WTC11 (cell line): ENCODE measurements around the gene KRT5. TPM values are rescaled to one million over a fixed set of nuclear protein-coding genes. Genes with fewer than 3 reads are reported as not detected.
A peak's percentile ranks its signal among the peaks of the same experiment; 100 is the strongest.

ENCODE experiments used
- ATAC-seq: fragments of 200-7000 bp; cut with Tn5 transposase; 2 replicates; pipeline ENCODE4 v1.10.0; 2021; ENCODE audit warnings: mild to moderate bottlenecking, moderate library complexity
- CTCF ChIA-PET: fragments of 300-600 bp; sonication (Branson Sonifier 250); formaldehyde crosslinking; loops from one replicate; lab custom pipeline; 2021; ENCODE audit warnings: antibody characterized with exemption; lab: Charles Lee
- POLR2A ChIA-PET: fragments of 350-600 bp; sonication (Branson Sonifier 250); formaldehyde crosslinking; loops from one replicate; lab custom pipeline; 2021; ENCODE audit warnings: antibody characterized with exemption; lab: Charles Lee
- DNase-seq: peaks from one replicate; pipeline ENCODE4 v3.0.0; 2021; ENCODE audit warnings: low spot score
- H3K27ac Mint-ChIP-seq: 2 replicates; pipeline ENCODE4 v1.8.0; 2021; ENCODE audit warnings: mixed read lengths
- H3K27me3 Mint-ChIP-seq: 2 replicates; pipeline ENCODE4 v1.8.0; 2021; ENCODE audit warnings: low read depth, mild to moderate bottlenecking, moderate library complexity, mixed read lengths
- H3K36me3 Mint-ChIP-seq: 2 replicates; pipeline ENCODE4 v1.8.0; 2021; ENCODE audit warnings: mixed read lengths
- H3K4me1 Mint-ChIP-seq: 2 replicates; pipeline ENCODE4 v1.8.0; 2022; ENCODE audit warnings: mixed read lengths
- H3K4me3 Mint-ChIP-seq: 2 replicates; pipeline ENCODE4 v1.8.0; 2021; ENCODE audit warnings: mild to moderate bottlenecking, moderate library complexity, mixed read lengths
- H3K9me3 Mint-ChIP-seq: 2 replicates; pipeline ENCODE4 v1.8.0; 2021; ENCODE audit warnings: mixed read lengths
- CREB1 ChIP-seq: sonication (generic); formaldehyde crosslinking; IDR thresholded peaks from 2 replicates; pipeline ENCODE4 v1.8.0; 2023; ENCODE audit warnings: mild to moderate bottlenecking, missing genetic modification reagents
- GABPB1 ChIP-seq: sonication (generic); formaldehyde crosslinking; IDR thresholded peaks from 2 replicates; pipeline ENCODE4 v1.8.1; 2023; ENCODE audit warnings: mild to moderate bottlenecking, missing genetic modification reagents
- HMGA2 ChIP-seq: fragments of 250-450 bp; sonication (Bioruptor Pico); IDR thresholded peaks from 2 replicates; pipeline ENCODE4 v1.4.0; 2021; ENCODE audit warnings: mild to moderate bottlenecking, moderate library complexity
- NR2C2 ChIP-seq: sonication (generic); formaldehyde crosslinking; IDR thresholded peaks from 2 replicates; pipeline ENCODE4 v1.8.0; 2022; ENCODE audit warnings: mild to moderate bottlenecking, missing genetic modification reagents
- SMAD3 ChIP-seq: sonication (generic); formaldehyde crosslinking; IDR thresholded peaks from 2 replicates; pipeline ENCODE4 v1.8.0; 2022; ENCODE audit warnings: missing genetic modification reagents, mild to moderate bottlenecking, borderline replicate concordance
- TEAD1 ChIP-seq: sonication (generic); formaldehyde crosslinking; IDR thresholded peaks from 2 replicates; pipeline ENCODE4 v1.8.0; 2022; ENCODE audit warnings: mild to moderate bottlenecking, missing genetic modification reagents
- ZNF232 ChIP-seq: sonication (generic); formaldehyde crosslinking; IDR thresholded peaks from 2 replicates; pipeline ENCODE4 v1.8.0; 2022; ENCODE audit warnings: mild to moderate bottlenecking, missing genetic modification reagents
- total RNA-seq: library from RNA; stranded (reverse); gene quantifications from 3 replicates; pipeline ENCODE4 v1.2.3, GENCODE V29; 2021
- TF ChIP-seq, protein P1 (sequence below): fragments of 200-600 bp; IDR thresholded peaks from 2 replicates; pipeline ENCODE4 v1.8.0; 2022; ENCODE audit warnings: antibody characterized with exemption
- TF ChIP-seq, protein P2 (sequence below): sonication (generic); formaldehyde crosslinking; IDR thresholded peaks from 2 replicates; pipeline ENCODE4 v1.8.0; 2022; ENCODE audit warnings: missing genetic modification reagents
- TF ChIP-seq, protein P3 (sequence below): sonication (generic); formaldehyde crosslinking; IDR thresholded peaks from 2 replicates; pipeline ENCODE4 v1.8.0; 2023; ENCODE audit warnings: missing genetic modification reagents, mild to moderate bottlenecking, borderline replicate concordance
- TF ChIP-seq, protein P4 (sequence below): sonication (generic); formaldehyde crosslinking; IDR thresholded peaks from 2 replicates; pipeline ENCODE4 v1.8.1; 2023; ENCODE audit warnings: mild to moderate bottlenecking, missing genetic modification reagents
- TF ChIP-seq, protein P5 (sequence below): sonication (generic); formaldehyde crosslinking; IDR thresholded peaks from 2 replicates; pipeline ENCODE4 v1.8.0; 2022; ENCODE audit warnings: mild to moderate bottlenecking, missing genetic modification reagents

Gene KRT5
- total RNA-seq, 1 experiment from 2014 or later: not detected

DNA sequence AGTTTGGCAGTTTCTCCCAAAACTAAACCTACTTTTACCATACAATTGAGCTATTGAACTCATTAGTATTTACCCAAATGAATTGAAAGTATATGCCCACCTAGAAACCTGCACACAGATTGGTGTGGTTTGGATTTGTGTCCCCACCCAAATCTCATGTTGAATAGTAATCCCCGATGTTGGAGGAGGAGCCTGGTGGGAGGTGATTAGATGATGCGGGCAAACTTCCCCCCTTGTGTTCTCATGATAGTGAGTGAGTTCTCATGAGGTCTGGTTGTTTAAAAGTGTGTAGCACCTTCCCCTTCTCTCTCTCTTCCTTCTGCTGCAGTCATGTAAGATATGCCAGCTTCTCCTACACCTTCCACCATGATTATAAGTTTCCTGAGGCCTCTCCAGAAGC lies 42.5 kb downstream of the KRT5 start:
- H3K4me3 Mint-ChIP-seq: no peak overlapping the region
- H3K27ac Mint-ChIP-seq: no peak overlapping the region
- POLR2A ChIA-PET: no interaction called here
- peaks cover 45% of the 10 kb centered on the region for H3K9me3 Mint-ChIP-seq
- no peak for TF ChIP-seq GABPB1 (CRISPR knock-in tag)
- TF ChIP-seq ZNF232 (CRISPR knock-in tag): no peak
- TF ChIP-seq TEAD1 (CRISPR knock-in tag): no peak
- TF ChIP-seq NR2C2 (CRISPR knock-in tag): no peak
- TF ChIP-seq, protein P1, sequence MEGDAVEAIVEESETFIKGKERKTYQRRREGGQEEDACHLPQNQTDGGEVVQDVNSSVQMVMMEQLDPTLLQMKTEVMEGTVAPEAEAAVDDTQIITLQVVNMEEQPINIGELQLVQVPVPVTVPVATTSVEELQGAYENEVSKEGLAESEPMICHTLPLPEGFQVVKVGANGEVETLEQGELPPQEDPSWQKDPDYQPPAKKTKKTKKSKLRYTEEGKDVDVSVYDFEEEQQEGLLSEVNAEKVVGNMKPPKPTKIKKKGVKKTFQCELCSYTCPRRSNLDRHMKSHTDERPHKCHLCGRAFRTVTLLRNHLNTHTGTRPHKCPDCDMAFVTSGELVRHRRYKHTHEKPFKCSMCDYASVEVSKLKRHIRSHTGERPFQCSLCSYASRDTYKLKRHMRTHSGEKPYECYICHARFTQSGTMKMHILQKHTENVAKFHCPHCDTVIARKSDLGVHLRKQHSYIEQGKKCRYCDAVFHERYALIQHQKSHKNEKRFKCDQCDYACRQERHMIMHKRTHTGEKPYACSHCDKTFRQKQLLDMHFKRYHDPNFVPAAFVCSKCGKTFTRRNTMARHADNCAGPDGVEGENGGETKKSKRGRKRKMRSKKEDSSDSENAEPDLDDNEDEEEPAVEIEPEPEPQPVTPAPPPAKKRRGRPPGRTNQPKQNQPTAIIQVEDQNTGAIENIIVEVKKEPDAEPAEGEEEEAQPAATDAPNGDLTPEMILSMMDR: no peak
- TF ChIP-seq, protein P2, sequence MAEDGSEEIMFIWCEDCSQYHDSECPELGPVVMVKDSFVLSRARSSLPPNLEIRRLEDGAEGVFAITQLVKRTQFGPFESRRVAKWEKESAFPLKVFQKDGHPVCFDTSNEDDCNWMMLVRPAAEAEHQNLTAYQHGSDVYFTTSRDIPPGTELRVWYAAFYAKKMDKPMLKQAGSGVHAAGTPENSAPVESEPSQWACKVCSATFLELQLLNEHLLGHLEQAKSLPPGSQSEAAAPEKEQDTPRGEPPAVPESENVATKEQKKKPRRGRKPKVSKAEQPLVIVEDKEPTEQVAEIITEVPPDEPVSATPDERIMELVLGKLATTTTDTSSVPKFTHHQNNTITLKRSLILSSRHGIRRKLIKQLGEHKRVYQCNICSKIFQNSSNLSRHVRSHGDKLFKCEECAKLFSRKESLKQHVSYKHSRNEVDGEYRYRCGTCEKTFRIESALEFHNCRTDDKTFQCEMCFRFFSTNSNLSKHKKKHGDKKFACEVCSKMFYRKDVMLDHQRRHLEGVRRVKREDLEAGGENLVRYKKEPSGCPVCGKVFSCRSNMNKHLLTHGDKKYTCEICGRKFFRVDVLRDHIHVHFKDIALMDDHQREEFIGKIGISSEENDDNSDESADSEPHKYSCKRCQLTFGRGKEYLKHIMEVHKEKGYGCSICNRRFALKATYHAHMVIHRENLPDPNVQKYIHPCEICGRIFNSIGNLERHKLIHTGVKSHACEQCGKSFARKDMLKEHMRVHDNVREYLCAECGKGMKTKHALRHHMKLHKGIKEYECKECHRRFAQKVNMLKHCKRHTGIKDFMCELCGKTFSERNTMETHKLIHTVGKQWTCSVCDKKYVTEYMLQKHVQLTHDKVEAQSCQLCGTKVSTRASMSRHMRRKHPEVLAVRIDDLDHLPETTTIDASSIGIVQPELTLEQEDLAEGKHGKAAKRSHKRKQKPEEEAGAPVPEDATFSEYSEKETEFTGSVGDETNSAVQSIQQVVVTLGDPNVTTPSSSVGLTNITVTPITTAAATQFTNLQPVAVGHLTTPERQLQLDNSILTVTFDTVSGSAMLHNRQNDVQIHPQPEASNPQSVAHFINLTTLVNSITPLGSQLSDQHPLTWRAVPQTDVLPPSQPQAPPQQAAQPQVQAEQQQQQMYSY (CRISPR knock-in tag): no peak
- TF ChIP-seq, protein P3, sequence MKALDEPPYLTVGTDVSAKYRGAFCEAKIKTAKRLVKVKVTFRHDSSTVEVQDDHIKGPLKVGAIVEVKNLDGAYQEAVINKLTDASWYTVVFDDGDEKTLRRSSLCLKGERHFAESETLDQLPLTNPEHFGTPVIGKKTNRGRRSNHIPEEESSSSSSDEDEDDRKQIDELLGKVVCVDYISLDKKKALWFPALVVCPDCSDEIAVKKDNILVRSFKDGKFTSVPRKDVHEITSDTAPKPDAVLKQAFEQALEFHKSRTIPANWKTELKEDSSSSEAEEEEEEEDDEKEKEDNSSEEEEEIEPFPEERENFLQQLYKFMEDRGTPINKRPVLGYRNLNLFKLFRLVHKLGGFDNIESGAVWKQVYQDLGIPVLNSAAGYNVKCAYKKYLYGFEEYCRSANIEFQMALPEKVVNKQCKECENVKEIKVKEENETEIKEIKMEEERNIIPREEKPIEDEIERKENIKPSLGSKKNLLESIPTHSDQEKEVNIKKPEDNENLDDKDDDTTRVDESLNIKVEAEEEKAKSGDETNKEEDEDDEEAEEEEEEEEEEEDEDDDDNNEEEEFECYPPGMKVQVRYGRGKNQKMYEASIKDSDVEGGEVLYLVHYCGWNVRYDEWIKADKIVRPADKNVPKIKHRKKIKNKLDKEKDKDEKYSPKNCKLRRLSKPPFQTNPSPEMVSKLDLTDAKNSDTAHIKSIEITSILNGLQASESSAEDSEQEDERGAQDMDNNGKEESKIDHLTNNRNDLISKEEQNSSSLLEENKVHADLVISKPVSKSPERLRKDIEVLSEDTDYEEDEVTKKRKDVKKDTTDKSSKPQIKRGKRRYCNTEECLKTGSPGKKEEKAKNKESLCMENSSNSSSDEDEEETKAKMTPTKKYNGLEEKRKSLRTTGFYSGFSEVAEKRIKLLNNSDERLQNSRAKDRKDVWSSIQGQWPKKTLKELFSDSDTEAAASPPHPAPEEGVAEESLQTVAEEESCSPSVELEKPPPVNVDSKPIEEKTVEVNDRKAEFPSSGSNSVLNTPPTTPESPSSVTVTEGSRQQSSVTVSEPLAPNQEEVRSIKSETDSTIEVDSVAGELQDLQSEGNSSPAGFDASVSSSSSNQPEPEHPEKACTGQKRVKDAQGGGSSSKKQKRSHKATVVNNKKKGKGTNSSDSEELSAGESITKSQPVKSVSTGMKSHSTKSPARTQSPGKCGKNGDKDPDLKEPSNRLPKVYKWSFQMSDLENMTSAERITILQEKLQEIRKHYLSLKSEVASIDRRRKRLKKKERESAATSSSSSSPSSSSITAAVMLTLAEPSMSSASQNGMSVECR (CRISPR knock-in tag): no peak
- TF ChIP-seq, protein P4, sequence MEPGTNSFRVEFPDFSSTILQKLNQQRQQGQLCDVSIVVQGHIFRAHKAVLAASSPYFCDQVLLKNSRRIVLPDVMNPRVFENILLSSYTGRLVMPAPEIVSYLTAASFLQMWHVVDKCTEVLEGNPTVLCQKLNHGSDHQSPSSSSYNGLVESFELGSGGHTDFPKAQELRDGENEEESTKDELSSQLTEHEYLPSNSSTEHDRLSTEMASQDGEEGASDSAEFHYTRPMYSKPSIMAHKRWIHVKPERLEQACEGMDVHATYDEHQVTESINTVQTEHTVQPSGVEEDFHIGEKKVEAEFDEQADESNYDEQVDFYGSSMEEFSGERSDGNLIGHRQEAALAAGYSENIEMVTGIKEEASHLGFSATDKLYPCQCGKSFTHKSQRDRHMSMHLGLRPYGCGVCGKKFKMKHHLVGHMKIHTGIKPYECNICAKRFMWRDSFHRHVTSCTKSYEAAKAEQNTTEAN: no peak
- no peak for TF ChIP-seq SMAD3 (CRISPR knock-in tag)
- no peak for TF ChIP-seq CREB1
- ATAC-seq: no peak
- H3K27me3 Mint-ChIP-seq: peaks cover 4% of the 10 kb centered on the region; the same call in 1 of the 2 replicates
- peaks cover 15% of the 10 kb centered on the region for H3K36me3 Mint-ChIP-seq
- peaks cover 4% of the 10 kb centered on the region for H3K4me1 Mint-ChIP-seq
- CTCF ChIA-PET: no interaction called here
- no peak for DNase-seq

DNA sequence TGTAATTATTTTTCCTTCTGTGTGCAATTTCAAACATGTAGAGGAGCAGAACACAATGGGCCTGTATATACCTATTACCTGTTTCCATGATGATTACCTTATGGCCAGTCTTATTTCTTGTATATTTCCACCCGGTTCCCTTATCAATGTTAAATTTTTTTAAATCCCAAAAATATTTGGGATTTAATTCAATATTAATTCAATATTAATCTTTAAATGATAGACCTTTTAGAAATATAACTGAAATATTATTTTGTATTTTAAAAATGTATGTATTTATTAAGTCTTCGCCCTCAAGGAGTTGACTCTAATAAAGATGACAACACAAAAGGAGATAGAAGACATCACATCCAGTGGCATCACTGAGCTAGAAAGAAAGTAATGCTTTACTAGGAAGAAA lies 46.0 kb downstream of the KRT5 start:
- ATAC-seq (no peak), DNase-seq (no peak)
- ChIA-PET POLR2A (no interaction called here), CTCF (interaction anchor here (1.2 kb wide), 1 partner anchor 26 kb away, joined by 3 read pairs; no protein-coding TSS in a partner anchor)
- TF ChIP-seq, protein P5, sequence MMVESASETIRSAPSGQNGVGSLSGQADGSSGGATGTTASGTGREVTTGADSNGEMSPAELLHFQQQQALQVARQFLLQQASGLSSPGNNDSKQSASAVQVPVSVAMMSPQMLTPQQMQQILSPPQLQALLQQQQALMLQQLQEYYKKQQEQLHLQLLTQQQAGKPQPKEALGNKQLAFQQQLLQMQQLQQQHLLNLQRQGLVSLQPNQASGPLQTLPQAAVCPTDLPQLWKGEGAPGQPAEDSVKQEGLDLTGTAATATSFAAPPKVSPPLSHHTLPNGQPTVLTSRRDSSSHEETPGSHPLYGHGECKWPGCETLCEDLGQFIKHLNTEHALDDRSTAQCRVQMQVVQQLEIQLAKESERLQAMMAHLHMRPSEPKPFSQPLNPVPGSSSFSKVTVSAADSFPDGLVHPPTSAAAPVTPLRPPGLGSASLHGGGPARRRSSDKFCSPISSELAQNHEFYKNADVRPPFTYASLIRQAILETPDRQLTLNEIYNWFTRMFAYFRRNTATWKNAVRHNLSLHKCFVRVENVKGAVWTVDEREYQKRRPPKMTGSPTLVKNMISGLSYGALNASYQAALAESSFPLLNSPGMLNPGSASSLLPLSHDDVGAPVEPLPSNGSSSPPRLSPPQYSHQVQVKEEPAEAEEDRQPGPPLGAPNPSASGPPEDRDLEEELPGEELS: no peak
- TF ChIP-seq HMGA2 (CRISPR knock-in tag): peak; percentile 93
- H3K4me1 Mint-ChIP-seq: no peaks in the 10 kb centered on the region
- H3K36me3 Mint-ChIP-seq: peaks cover 17% of the 10 kb centered on the region
- H3K9me3 Mint-ChIP-seq: peaks cover 51% of the 10 kb centered on the region
- peaks cover 4% of the 10 kb centered on the region; the same call in 1 of the 2 replicates for H3K27me3 Mint-ChIP-seq
- no peak overlapping the region for H3K4me3 Mint-ChIP-seq
- H3K27ac Mint-ChIP-seq: no peak overlapping the region
